ENCODE measurements around the gene MAP1LC3B.
"Not testable (repeated sequence)": the region's sequence is repeated elsewhere in the genome, so short reads cannot be mapped to it uniquely, and the experiment has no call there.

MAP1LC3B gene

DNA sequence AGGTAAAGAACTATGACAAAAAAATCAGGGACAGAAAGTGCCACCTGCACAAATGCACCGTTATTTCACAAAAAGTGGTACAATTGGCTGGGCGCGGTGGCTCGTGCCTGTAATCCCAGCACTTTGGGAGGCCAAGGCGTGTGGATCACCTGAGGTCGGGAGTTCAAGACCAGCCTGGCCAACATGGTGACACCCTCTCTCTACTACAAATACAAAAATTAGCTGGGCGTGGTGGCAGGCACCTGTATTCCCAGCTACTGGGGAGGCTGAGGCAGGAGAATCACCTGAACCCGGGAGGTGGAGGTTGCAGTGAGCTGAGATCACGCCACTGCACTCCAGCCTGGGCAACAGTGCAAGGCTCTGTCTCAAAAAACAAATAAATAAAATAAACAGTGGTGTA, 2.2 kb upstream of the MAP1LC3B start:
- not testable (repeated sequence) for H3K27me3 ChIP-seq (replicated peaks; ENCODE audit: control insufficient read depth, insufficient read depth, low read length, poor library complexity, severe bottlenecking); H3K9me3 ChIP-seq (ENCODE audit: control insufficient read depth, low read length); H3K27ac ChIP-seq (ENCODE audit: insufficient read depth, low read length, poor library complexity, severe bottlenecking); H3K36me3 ChIP-seq (ENCODE audit: control insufficient read depth, insufficient read depth, low read length); H3K4me3 ChIP-seq (ENCODE audit: insufficient read depth, low read depth, low read length, poor library complexity, severe bottlenecking); DNase-seq
- H3K4me1 ChIP-seq (ENCODE audit: control insufficient read depth, insufficient read depth, low read length, poor library complexity, severe bottlenecking), result peaks cover 36% of the 10 kb centered on the region

DNA sequence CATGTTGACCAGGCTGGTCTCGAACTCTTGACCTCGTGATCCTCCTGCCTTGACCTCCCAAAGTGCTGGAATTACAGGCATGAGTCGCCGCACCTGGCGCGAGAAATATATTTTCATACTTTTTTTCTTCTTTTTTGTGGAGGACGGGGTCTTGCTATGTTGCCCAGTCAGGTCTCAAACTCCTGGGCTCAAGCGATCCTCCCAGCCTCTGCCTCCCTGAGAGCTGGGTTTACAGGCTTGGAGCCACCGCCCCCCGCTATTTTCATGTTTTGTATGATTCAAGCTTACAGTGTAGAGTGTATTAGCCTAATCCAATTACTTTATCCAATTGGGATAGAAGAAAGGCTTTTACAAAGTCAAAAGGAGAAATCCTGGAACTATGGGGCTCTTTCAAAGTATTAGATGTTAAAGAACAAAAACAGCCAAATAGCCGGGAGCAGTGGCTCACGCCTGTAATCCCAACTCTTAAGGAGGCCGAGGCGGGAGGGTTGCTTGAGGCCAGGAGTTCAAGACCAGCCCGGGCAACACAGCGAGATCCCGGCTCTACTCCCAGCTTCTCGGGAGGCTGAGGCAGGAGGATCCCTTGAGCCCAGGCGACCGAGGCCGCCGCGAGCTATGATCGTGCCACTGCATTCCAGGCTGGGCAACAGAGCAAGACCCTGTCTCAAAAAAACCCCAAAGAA, 1.4 kb upstream of the MAP1LC3B start:
- H3K4me1 ChIP-seq (ENCODE audit: control insufficient read depth, insufficient read depth, low read length, poor library complexity, severe bottlenecking), result peaks cover 37% of the 10 kb centered on the region
- H3K27ac ChIP-seq (ENCODE audit: insufficient read depth, low read length, poor library complexity, severe bottlenecking), result no peak overlapping the region
- H3K9me3 ChIP-seq (ENCODE audit: control insufficient read depth, low read length), result no peaks in the 10 kb centered on the region
- H3K4me3 ChIP-seq (ENCODE audit: insufficient read depth, low read depth, low read length, poor library complexity, severe bottlenecking), result no peak overlapping the region
- no peak for DNase-seq
- H3K36me3 ChIP-seq (ENCODE audit: control insufficient read depth, insufficient read depth, low read length), result no peaks in the 10 kb centered on the region
- H3K27me3 ChIP-seq (replicated peaks; ENCODE audit: control insufficient read depth, insufficient read depth, low read length, poor library complexity, severe bottlenecking), result no peaks in the 10 kb centered on the region

DNA sequence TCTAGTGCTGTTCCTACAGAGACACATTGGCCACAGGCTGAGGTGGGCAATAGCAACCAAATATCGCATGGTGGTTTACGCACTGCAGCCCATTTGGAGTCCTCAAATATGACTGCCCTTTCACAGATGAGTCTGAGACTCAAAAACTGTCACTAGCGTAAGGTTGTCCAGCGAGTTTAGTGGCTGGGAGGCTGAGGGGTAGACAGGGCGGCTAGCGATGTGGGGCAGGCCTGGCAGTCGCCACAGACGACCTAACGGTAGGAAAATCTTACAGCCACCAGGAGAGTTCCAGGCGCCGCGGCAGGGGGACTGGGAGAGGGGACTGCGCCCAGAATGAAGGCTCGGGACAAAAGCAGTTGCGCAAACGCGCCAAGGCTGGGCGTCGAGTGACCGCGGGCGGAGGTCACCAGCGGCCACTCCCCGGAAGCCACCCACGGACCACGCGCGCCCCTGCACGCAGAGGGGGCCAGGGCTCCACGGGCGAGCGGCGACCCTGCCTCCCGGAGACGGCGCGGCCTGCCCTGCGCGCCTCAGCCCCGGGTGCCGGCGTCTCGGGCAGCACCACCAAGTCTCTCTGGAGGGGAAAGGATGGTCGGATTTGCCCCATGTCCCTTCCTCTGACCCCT, 699 bp upstream of the MAP1LC3B start:
- Histone ChIP-seq H3K9me3 (ENCODE audit: control insufficient read depth, low read length) (no peaks in the 10 kb centered on the region), H3K4me1 (ENCODE audit: control insufficient read depth, insufficient read depth, low read length, poor library complexity, severe bottlenecking) (peaks cover 37% of the 10 kb centered on the region), H3K27me3 (replicated peaks; ENCODE audit: control insufficient read depth, insufficient read depth, low read length, poor library complexity, severe bottlenecking) (no peaks in the 10 kb centered on the region), H3K27ac (ENCODE audit: insufficient read depth, low read length, poor library complexity, severe bottlenecking) (peak overlapping the region; percentile 78), H3K36me3 (ENCODE audit: control insufficient read depth, insufficient read depth, low read length) (no peaks in the 10 kb centered on the region), H3K4me3 (ENCODE audit: insufficient read depth, low read depth, low read length, poor library complexity, severe bottlenecking) (peak overlapping the region; percentile 54)
- no peak for DNase-seq

DNA sequence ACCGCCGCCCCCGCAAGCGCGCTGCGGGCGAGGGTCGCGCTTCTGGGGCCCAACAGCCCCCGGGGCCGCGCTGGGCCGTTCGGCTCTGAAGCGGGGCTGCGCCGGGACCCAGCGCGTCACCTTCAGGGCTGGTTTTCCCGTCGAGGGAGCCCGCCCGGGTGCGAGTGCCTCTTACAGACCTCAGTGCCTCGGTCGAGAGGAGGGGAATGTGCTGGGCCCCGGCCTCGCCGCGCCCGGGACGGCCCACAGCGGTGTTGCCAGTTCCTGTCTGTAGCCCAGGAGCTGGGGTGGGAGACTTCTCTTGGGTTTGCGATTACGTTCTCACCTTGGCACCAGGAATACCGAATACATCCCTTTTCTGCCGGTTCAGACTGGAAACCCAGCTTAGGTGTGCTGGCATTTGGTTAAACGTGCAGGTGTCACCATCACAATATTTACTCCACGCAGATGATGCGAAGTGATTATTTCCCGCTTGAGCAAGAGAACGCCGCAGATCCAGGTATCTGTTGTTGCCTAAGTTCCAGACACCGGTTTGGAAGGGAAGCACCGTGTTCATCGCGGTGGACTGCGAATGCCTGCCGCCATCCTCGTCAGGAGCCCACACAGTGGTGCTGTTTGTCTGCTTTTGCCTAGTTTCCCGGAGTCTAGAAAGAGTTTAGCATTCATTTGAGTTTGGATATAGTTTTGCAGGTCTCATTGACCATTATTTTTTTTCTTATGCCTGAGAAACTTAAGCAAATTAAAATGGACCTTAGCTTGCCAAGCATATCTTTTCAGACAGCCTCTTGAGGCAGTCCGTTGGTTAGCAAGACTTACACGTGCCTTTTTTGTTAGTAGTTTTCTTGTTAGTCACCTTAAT, 914 bp downstream of the MAP1LC3B start:
- peak overlapping the region; percentile 80 for H3K4me3 ChIP-seq (ENCODE audit: insufficient read depth, low read depth, low read length, poor library complexity, severe bottlenecking)
- H3K36me3 ChIP-seq (ENCODE audit: control insufficient read depth, insufficient read depth, low read length), result no peaks in the 10 kb centered on the region
- H3K9me3 ChIP-seq (ENCODE audit: control insufficient read depth, low read length), result no peaks in the 10 kb centered on the region
- H3K27me3 ChIP-seq (replicated peaks; ENCODE audit: control insufficient read depth, insufficient read depth, low read length, poor library complexity, severe bottlenecking), result no peaks in the 10 kb centered on the region
- peak in 1 of 3 donors; percentile 25 for DNase-seq
- H3K27ac ChIP-seq (ENCODE audit: insufficient read depth, low read length, poor library complexity, severe bottlenecking), result peak overlapping the region; percentile 75
- H3K4me1 ChIP-seq (ENCODE audit: control insufficient read depth, insufficient read depth, low read length, poor library complexity, severe bottlenecking), result peaks cover 25% of the 10 kb centered on the region

DNA sequence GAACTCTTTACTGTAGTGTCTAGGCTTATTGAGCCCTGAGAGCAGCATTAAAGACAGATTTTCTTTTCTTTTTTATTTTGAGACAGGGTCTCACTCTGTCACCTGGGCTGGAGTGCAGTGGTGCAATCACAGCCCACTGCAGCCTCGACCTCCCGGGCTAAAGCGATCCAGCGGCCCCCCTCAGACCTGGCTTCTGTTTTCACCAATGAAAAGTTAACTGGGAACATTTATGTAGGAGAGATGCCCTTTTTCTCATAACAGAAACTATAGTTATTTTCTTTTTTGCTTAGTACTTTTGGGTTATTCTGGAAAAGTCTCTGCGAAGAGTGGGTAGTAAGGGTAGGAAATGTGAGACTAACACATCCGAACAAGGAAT, 1.5 kb downstream of the MAP1LC3B start:
- H3K27ac ChIP-seq (ENCODE audit: insufficient read depth, low read length, poor library complexity, severe bottlenecking), result peak overlapping the region; percentile 75
- peak overlapping the region; percentile 80 for H3K4me3 ChIP-seq (ENCODE audit: insufficient read depth, low read depth, low read length, poor library complexity, severe bottlenecking)
- no peaks in the 10 kb centered on the region for H3K9me3 ChIP-seq (ENCODE audit: control insufficient read depth, low read length)
- DNase-seq, result no peak
- no peaks in the 10 kb centered on the region for H3K36me3 ChIP-seq (ENCODE audit: control insufficient read depth, insufficient read depth, low read length)
- H3K4me1 ChIP-seq (ENCODE audit: control insufficient read depth, insufficient read depth, low read length, poor library complexity, severe bottlenecking), result peaks cover 25% of the 10 kb centered on the region
- H3K27me3 ChIP-seq (replicated peaks; ENCODE audit: control insufficient read depth, insufficient read depth, low read length, poor library complexity, severe bottlenecking), result no peaks in the 10 kb centered on the region

DNA sequence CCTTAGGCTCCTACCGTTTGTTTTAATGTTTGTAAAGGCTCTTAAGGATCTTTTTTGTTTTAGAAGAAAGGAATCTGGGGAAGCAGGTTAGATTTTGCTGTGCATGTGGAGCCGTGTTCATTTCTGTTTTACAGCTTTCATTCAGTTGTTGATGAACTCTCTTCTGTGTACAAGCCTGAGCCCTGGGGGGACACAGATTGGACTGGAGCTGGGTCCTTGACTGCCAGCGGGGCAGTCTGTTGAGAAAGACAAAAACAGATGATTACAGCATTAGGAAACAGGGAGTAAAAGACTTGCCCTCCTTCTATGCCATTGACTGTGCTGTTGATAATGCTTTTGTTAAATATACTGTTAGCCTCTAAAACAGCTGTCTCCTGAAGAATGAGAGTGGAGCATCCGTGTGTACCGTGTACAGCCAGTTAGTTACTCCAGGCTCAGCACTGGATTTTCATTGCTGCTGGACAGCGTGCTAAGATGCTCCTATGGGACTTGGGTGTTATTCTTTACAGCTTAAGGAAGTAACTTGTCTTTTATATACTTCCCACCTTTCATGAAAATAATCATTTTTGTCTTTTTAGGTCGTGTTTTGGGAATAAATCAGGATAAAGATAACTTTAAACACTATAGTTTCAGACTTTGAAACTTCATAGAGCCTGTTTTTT, 3.2 kb downstream of the MAP1LC3B start:
- peaks cover 8% of the 10 kb centered on the region for H3K36me3 ChIP-seq (ENCODE audit: control insufficient read depth, insufficient read depth, low read length)
- H3K27me3 ChIP-seq (replicated peaks; ENCODE audit: control insufficient read depth, insufficient read depth, low read length, poor library complexity, severe bottlenecking), result no peaks in the 10 kb centered on the region
- no peak for DNase-seq
- peaks cover 25% of the 10 kb centered on the region for H3K4me1 ChIP-seq (ENCODE audit: control insufficient read depth, insufficient read depth, low read length, poor library complexity, severe bottlenecking)
- no peak overlapping the region for H3K4me3 ChIP-seq (ENCODE audit: insufficient read depth, low read depth, low read length, poor library complexity, severe bottlenecking)
- no peaks in the 10 kb centered on the region for H3K9me3 ChIP-seq (ENCODE audit: control insufficient read depth, low read length)
- no peak overlapping the region for H3K27ac ChIP-seq (ENCODE audit: insufficient read depth, low read length, poor library complexity, severe bottlenecking)

DNA sequence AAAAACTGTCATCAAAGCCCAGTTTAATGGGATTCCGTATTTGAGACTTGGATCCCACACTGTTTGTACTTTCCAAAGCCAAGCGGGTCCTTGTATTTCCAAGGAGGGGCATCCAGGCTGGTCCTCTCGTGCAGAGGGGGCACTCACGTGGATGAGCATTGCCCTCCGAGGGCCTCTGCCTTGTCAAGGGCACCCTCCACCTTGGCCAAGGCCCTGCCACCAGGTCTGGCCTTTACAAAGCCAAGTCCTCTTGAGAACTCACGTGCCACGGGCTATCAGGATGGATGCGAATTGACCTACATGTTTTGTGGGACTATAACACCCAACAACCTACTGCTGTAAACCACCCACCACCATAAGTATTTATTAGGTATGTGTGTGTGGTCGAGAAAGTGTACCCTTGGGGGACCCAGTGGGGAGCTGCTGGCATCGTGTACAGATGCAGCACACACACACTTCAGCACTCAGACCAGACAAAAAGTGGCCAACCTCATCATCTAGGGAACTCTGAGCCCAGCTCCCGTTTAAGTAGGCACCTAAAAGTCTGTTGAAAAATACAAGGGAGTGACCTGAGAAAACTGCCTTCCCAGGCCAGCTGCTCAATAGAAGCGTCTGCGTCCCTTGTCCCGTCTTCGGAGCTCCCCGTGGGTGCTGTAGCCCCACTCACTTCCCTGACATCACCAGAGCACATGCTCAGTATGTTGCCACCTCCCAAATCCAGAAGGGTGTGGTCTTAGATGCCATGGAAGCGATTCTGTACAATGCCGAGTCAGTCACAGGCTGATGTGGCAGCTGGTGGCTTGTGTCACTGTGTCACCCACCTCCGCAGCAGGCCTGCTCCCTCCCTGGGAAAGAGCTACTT, 12.9 kb downstream of the MAP1LC3B start:
- Histone ChIP-seq H3K4me1 (ENCODE audit: control insufficient read depth, insufficient read depth, low read length, poor library complexity, severe bottlenecking) (no peaks in the 10 kb centered on the region), H3K36me3 (ENCODE audit: control insufficient read depth, insufficient read depth, low read length) (peaks cover 44% of the 10 kb centered on the region), H3K27ac (ENCODE audit: insufficient read depth, low read length, poor library complexity, severe bottlenecking) (no peak overlapping the region), H3K9me3 (ENCODE audit: control insufficient read depth, low read length) (no peaks in the 10 kb centered on the region), H3K27me3 (replicated peaks; ENCODE audit: control insufficient read depth, insufficient read depth, low read length, poor library complexity, severe bottlenecking) (no peaks in the 10 kb centered on the region), H3K4me3 (ENCODE audit: insufficient read depth, low read depth, low read length, poor library complexity, severe bottlenecking) (no peak overlapping the region)
- DNase-seq, result no peak

DNA sequence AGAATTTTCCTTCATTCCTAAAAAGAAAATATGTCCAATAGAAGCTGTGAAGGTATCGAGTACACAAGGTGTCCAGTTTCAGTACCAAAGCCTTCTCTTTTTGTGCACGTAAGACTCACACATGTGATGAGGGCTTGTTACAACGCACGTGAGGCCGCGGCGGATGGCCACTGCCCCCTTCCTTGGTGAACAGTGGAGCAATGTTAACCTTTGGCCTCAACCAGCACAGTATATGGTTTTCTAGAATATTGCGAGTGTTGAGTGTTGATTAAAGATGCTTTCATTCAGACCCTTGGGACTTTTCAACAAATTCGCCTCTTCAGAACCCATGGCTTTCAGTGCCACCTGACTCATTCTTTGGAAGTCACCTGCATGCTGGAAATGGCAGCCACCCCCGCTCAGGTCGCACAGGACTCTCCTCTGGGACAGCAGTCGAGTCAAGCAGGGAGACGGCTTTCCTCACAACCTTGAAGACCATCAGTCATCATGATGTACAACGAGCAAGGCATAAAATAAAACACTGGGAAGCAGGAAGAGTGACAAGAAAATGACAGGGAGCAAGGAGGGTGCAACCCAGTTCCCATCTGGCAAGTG, 14.5 kb downstream of the MAP1LC3B start:
- H3K27ac ChIP-seq (ENCODE audit: insufficient read depth, low read length, poor library complexity, severe bottlenecking), result no peak overlapping the region
- no peaks in the 10 kb centered on the region for H3K4me1 ChIP-seq (ENCODE audit: control insufficient read depth, insufficient read depth, low read length, poor library complexity, severe bottlenecking)
- H3K9me3 ChIP-seq (ENCODE audit: control insufficient read depth, low read length), result no peaks in the 10 kb centered on the region
- peaks cover 55% of the 10 kb centered on the region for H3K36me3 ChIP-seq (ENCODE audit: control insufficient read depth, insufficient read depth, low read length)
- H3K4me3 ChIP-seq (ENCODE audit: insufficient read depth, low read depth, low read length, poor library complexity, severe bottlenecking), result no peak overlapping the region
- no peak for DNase-seq
- H3K27me3 ChIP-seq (replicated peaks; ENCODE audit: control insufficient read depth, insufficient read depth, low read length, poor library complexity, severe bottlenecking), result no peaks in the 10 kb centered on the region

DNA sequence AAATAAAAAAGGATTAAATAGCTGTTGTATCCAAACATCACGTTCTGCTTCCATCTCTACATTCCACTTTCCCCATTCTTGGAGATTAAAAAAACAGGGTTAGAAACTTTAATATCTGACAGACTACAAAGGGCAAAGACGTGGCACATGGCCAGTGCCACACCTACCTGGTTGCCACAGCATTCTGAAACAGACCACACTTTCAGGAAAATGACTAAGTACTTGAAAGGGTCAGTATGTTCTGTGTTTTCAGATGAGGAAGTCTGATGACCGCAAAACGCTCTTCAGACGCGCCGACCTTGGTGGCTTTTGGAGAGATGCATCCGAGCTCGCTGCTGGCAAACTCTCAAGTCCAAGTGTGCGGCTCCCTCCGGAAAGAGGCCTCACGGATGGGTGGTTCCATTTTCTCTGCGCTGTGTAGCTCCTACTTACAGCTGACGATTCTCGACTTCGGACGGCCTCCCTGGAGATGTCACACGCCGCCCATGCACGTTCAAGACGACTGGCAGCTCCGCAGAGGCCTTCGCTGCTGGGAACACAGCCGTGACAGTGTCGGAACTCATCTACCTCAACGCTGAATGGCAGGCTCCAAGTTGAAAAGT, 15.5 kb downstream of the MAP1LC3B start:
- no peak overlapping the region for H3K4me3 ChIP-seq (ENCODE audit: insufficient read depth, low read depth, low read length, poor library complexity, severe bottlenecking)
- DNase-seq, result peak in 1 of 3 donors; percentile 9
- H3K27ac ChIP-seq (ENCODE audit: insufficient read depth, low read length, poor library complexity, severe bottlenecking), result no peak overlapping the region
- H3K4me1 ChIP-seq (ENCODE audit: control insufficient read depth, insufficient read depth, low read length, poor library complexity, severe bottlenecking), result no peaks in the 10 kb centered on the region
- no peaks in the 10 kb centered on the region for H3K27me3 ChIP-seq (replicated peaks; ENCODE audit: control insufficient read depth, insufficient read depth, low read length, poor library complexity, severe bottlenecking)
- H3K36me3 ChIP-seq (ENCODE audit: control insufficient read depth, insufficient read depth, low read length), result peaks cover 62% of the 10 kb centered on the region
- no peaks in the 10 kb centered on the region for H3K9me3 ChIP-seq (ENCODE audit: control insufficient read depth, low read length)

Data from effector memory CD4-positive, alpha-beta T cell (primary cell).